Neural cell (in vitro differentiated cells): Measurements from ENCODE around the gene TXNL4A.

ENCODE experiments used
- CTCF ChIP-seq: fragments of 450-650 bp; IDR thresholded peaks from 2 replicates; pipeline ENCODE4 v1.5.1; 2014; ENCODE audit warnings: antibody characterized with exemption, mild to moderate bottlenecking, moderate library complexity; ENCODE audit not compliant: poor library complexity, severe bottlenecking
- RAD21 ChIP-seq: fragments of 450-650 bp; conservative IDR thresholded peaks from 2 replicates; pipeline ENCODE4 v1.6.1; 2014; ENCODE audit warnings: antibody characterized with exemption, mild to moderate bottlenecking, moderate library complexity

GRCh38 chr18:79950515-79951341 is 37.6 kb downstream of the TXNL4A start:
- TF ChIP-seq CTCF (no peak), RAD21 (no peak)
